CD4-positive, alpha-beta T cell (primary cell): Measurements from ENCODE around the gene DBH. TPM values are rescaled to one million over a fixed set of nuclear protein-coding genes. Genes with fewer than 3 reads are reported as not detected.

Experiments used
- ATAC-seq: fragments of 200-7000 bp; cut with Tn5 transposase; one replicate; pipeline ENCODE4 v1.10.0; 2022; ENCODE audit warnings: mild to moderate bottlenecking; ENCODE audit not compliant: poor library complexity
- CTCF ChIA-PET: fragments of 350-600 bp; sonication (Branson Sonifier 250); formaldehyde crosslinking; loops from one replicate; lab custom pipeline; 2021; ENCODE audit warnings: antibody characterized with exemption, inconsistent platforms; lab: Charles Lee
- POLR2A ChIA-PET: fragments of 350-600 bp; sonication (Branson Sonifier 250); formaldehyde crosslinking; loops from one replicate; lab custom pipeline; 2021; ENCODE audit warnings: antibody characterized with exemption, inconsistent platforms; lab: Charles Lee
- DNase-seq, 14 experiments: peaks; one replicate each; pipeline ENCODE4 v3.0.0-alpha.2; 2013 to 2020; ENCODE audit warnings: mixed read lengths in 2 of 14
- H3K27ac ChIP-seq, 2 donors: one replicate each; pipeline versions ENCODE4 v1.5.1 to v1.7.0; 2013; ENCODE audit warnings: low read length in 2 of 2, low read depth in 1 of 2, mild to moderate bottlenecking in 1 of 2
- H3K27me3 ChIP-seq, 2 experiments: 1 replicate in 1 of 2; 2 replicates in 1 of 2; pipeline versions ENCODE4 v1.6.1 to v1.7.0; 2013; ENCODE audit warnings: low read length in 2 of 2, control low read depth in 1 of 2, mild to moderate bottlenecking in 1 of 2, moderate library complexity in 1 of 2; ENCODE audit not compliant: insufficient read depth in 2 of 2, control insufficient read depth in 1 of 2
- H3K36me3 ChIP-seq: one replicate; pipeline ENCODE4 v1.6.1; 2013; ENCODE audit warnings: low read length, control low read depth; ENCODE audit not compliant: insufficient read depth
- H3K4me1 ChIP-seq: one replicate; pipeline ENCODE4 v1.6.1; 2013; ENCODE audit warnings: low read length, control low read depth; ENCODE audit not compliant: insufficient read depth
- H3K4me3 ChIP-seq: one replicate; pipeline ENCODE4 v1.5.1; 2013; ENCODE audit warnings: mild to moderate bottlenecking, low read length, moderate library complexity
- H3K9me3 ChIP-seq, 2 experiments: 1 replicate in 1 of 2; 2 replicates in 1 of 2; pipeline versions ENCODE4 v1.6.1 to v1.7.0; 2013; ENCODE audit warnings: low read length in 2 of 2, mild to moderate bottlenecking in 2 of 2, control low read depth in 1 of 2, moderate library complexity in 1 of 2; ENCODE audit not compliant: control insufficient read depth in 1 of 2, insufficient read depth in 1 of 2
- H3K27ac Mint-ChIP-seq: one replicate; pipeline ENCODE4 v1.8.0; 2020; ENCODE audit warnings: mixed read lengths
- H3K27me3 Mint-ChIP-seq: one replicate; pipeline ENCODE4 v1.8.0; 2021; ENCODE audit warnings: mixed read lengths
- H3K36me3 Mint-ChIP-seq: one replicate; pipeline ENCODE4 v1.8.0; 2021; ENCODE audit warnings: low read depth, mixed read lengths
- H3K4me1 Mint-ChIP-seq: one replicate; pipeline ENCODE4 v1.8.0; 2021; ENCODE audit warnings: low read depth, mixed read lengths
- H3K4me3 Mint-ChIP-seq: one replicate; pipeline ENCODE4 v1.8.0; 2020; ENCODE audit warnings: mild to moderate bottlenecking, mixed read lengths
- H3K9me3 Mint-ChIP-seq: one replicate; pipeline ENCODE4 v1.8.0; 2020; ENCODE audit warnings: mixed read lengths
- intact Hi-C, 2 experiments: fragments of 100-400 bp; cut with DNase I in 1 of 2; cut with micrococcal nuclease in 1 of 2; formaldehyde crosslinking; loops; one replicate each; pipeline versions ENCODE4 v1.15.1 to v1.9.0; 2023 to 2025; cut with DNase I, micrococcal nuclease
- total RNA-seq, 174 experiments: library from RNA in 2 of 174; stranded (reverse) in 2 of 174; gene quantifications; one replicate each; pipeline ENCODE4 v1.2.3 and lab custom pipeline; 2021 to 2026
- TF ChIP-seq, protein P1 (sequence below): fragments of 200-600 bp; IDR thresholded peaks from one replicate; pipeline ENCODE4 v1.8.0; 2022; ENCODE audit warnings: antibody characterized with exemption, mild to moderate bottlenecking

The DBH gene
- total RNA-seq, 2 experiments from 2014 or later = 1.7 to 1.8 TPM

DNA sequence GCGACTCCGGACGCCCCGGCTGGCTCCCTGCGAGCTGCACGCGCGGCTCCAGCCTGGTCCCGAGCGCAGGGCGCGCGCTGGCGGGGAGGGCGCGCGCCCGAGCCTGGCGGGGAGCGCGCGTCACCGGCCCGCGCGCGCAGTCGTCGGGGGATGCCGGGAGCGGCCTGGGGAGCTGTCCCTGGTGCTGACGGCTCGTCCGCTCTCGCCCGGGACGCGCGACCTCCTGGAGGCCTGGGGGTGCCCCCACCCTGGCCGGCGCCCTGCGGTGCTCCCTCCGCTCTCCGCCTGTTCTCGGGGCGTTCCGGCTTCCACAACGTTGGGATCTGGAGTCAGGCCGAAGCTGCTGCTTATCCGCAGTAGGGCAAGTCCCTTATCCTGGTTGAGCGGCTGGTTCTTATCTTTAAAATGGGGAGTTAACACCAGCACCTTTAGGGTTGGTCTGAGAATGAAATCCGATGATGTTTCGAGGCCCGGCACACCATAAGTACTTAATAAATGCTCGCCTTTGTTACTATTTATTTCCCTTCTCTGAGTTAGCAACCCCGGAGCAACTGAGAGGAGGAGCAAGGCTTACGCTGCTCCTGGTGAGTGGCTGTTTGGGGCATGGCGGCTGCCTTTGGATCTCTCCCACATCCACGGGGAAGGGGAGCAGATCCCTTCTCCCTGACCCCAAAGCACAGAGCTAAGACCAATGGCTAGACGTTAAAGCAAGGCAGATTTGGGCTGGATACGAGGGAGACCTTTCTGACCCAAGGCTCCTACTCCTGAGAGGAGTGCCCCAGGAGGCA lies 26.7 kb upstream of the DBH start, which contains the start of gene FAM163B:
FAM163B (minus strand) TSS at position 79 of the 788 bp plus-strand sequence. CDS start 29,166 bp downstream, outside the sequence.
- Mint-ChIP-seq H3K27ac (no peak within 1 kb of the TSS), H3K36me3 (no peaks in the 10 kb centered on the region), H3K9me3 (no peaks in the 10 kb centered on the region), H3K4me1 (no peaks in the 10 kb centered on the region), H3K4me3 (no peak within 1 kb of the TSS), H3K27me3 (peaks cover 52% of the 10 kb centered on the region)
- peaks cover 8% of the 10 kb centered on the region for H3K4me1 ChIP-seq
- TF ChIP-seq, protein P1, sequence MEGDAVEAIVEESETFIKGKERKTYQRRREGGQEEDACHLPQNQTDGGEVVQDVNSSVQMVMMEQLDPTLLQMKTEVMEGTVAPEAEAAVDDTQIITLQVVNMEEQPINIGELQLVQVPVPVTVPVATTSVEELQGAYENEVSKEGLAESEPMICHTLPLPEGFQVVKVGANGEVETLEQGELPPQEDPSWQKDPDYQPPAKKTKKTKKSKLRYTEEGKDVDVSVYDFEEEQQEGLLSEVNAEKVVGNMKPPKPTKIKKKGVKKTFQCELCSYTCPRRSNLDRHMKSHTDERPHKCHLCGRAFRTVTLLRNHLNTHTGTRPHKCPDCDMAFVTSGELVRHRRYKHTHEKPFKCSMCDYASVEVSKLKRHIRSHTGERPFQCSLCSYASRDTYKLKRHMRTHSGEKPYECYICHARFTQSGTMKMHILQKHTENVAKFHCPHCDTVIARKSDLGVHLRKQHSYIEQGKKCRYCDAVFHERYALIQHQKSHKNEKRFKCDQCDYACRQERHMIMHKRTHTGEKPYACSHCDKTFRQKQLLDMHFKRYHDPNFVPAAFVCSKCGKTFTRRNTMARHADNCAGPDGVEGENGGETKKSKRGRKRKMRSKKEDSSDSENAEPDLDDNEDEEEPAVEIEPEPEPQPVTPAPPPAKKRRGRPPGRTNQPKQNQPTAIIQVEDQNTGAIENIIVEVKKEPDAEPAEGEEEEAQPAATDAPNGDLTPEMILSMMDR = no peak
- ChIA-PET CTCF (interaction anchor here (0.8 kb wide), 1 partner anchor 449 kb away, joined by 3 read pairs; no protein-coding TSS in a partner anchor), POLR2A (no interaction called here)
- H3K9me3 ChIP-seq = peaks cover 0 to 18% of the 10 kb centered on the region in 2 experiments
- H3K27ac ChIP-seq = no peak within 1 kb of the TSS
- no peak within 1 kb of the TSS for H3K4me3 ChIP-seq
- DNase-seq = peak in 13 of 14 experiments; percentile 11 to 76 (median 36)
- intact Hi-C loops = loop anchor here in 1 of 2 experiments (5.0 kb wide), 1 partner anchor 98 kb away; no protein-coding TSS in a partner anchor
- peaks cover 21 to 38% of the 10 kb centered on the region in 2 experiments for H3K27me3 ChIP-seq
- no peaks in the 10 kb centered on the region for H3K36me3 ChIP-seq
- peak; percentile 78 for ATAC-seq

DNA sequence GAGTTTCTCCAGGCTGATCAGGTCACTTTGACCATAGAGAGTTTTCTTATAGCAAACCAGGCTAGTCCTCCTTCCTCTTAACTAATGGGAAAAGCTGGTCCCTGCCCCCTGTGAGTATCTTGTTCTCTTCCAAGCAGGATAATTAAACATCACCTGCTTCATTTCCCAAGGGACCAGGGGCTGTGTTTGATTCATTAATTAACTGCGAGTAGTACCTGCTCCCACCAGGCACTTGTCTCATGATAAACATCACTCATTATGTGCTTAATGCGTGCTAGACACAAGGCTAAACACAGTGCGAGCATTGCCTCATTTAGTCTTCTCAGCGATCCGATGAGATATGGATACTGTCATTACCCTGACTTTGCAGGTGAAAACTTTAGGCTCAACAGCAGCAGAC lies 25.3 kb upstream of the DBH start:
- TF ChIP-seq, protein P1 = no peak
- Mint-ChIP-seq H3K27me3 (peaks cover 54% of the 10 kb centered on the region), H3K4me3 (no peak overlapping the region), H3K4me1 (no peaks in the 10 kb centered on the region), H3K9me3 (no peaks in the 10 kb centered on the region), H3K36me3 (no peaks in the 10 kb centered on the region), H3K27ac (no peak overlapping the region)
- POLR2A ChIA-PET = no interaction called here
- intact Hi-C loops = loop anchor here in 1 of 2 experiments (5.0 kb wide), 1 partner anchor 96 kb away; no protein-coding TSS in a partner anchor
- no peak for ATAC-seq
- Histone ChIP-seq H3K4me1 (no peaks in the 10 kb centered on the region), H3K27me3 (peaks cover 21 to 32% of the 10 kb centered on the region in 2 experiments), H3K36me3 (no peaks in the 10 kb centered on the region), H3K9me3 (peaks cover 0 to 12% of the 10 kb centered on the region in 2 experiments), H3K4me3 (no peak overlapping the region), H3K27ac (no peak overlapping the region)
- CTCF ChIA-PET = no interaction called here
- no peak for DNase-seq

DNA sequence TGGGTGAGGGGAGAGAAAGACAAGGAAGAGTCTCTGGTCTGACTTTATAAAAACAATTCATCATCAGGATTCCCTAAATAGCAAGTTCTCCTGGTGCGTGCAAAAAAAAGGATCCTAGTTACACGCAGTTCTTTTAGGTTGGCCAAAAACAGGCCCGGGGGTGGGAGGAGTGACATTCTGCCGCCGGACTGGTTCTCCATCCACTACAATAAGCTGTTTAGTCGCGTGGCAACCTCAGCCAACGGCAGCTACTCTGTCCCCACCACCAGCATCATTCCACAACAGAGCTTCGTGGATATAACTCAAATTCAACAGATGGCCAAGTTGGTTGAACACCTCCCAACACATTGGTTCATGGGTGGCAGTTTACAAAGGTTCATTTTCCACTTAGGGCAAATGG lies 24.1 kb upstream of the DBH start:
- DNase-seq = no peak

More for the DNA sequence above, 24.1 kb upstream of the DBH start:
- peaks cover 0 to 7% of the 10 kb centered on the region in 2 experiments for H3K9me3 ChIP-seq
- Mint-ChIP-seq H3K4me3 (no peak overlapping the region), H3K4me1 (no peaks in the 10 kb centered on the region), H3K36me3 (no peaks in the 10 kb centered on the region), H3K27ac (no peak overlapping the region), H3K9me3 (no peaks in the 10 kb centered on the region), H3K27me3 (peaks cover 48% of the 10 kb centered on the region)
- TF ChIP-seq, protein P1 = no peak
- CTCF ChIA-PET = no interaction called here
- POLR2A ChIA-PET = no interaction called here
- no peak overlapping the region for H3K4me3 ChIP-seq
- peaks cover 21 to 27% of the 10 kb centered on the region in 2 experiments for H3K27me3 ChIP-seq
- H3K36me3 ChIP-seq = no peaks in the 10 kb centered on the region
- H3K27ac ChIP-seq = no peak overlapping the region
- H3K4me1 ChIP-seq = no peaks in the 10 kb centered on the region
- intact Hi-C loops = loop anchor here in 1 of 2 experiments (5.0 kb wide), 1 partner anchor 95 kb away; no protein-coding TSS in a partner anchor
- no peak for ATAC-seq
